GM21576 (cell line): ENCODE measurements around the gene AKT3.

ENCODE experiments used
- ATAC-seq: cut with Tn5 transposase; IDR thresholded peaks from one replicate; pipeline ENCODE4 v1.9.1; 2021; ENCODE audit warnings: mild to moderate bottlenecking, moderate library complexity; ENCODE audit not compliant: unreplicated experiment

The AKT3 gene

DNA sequence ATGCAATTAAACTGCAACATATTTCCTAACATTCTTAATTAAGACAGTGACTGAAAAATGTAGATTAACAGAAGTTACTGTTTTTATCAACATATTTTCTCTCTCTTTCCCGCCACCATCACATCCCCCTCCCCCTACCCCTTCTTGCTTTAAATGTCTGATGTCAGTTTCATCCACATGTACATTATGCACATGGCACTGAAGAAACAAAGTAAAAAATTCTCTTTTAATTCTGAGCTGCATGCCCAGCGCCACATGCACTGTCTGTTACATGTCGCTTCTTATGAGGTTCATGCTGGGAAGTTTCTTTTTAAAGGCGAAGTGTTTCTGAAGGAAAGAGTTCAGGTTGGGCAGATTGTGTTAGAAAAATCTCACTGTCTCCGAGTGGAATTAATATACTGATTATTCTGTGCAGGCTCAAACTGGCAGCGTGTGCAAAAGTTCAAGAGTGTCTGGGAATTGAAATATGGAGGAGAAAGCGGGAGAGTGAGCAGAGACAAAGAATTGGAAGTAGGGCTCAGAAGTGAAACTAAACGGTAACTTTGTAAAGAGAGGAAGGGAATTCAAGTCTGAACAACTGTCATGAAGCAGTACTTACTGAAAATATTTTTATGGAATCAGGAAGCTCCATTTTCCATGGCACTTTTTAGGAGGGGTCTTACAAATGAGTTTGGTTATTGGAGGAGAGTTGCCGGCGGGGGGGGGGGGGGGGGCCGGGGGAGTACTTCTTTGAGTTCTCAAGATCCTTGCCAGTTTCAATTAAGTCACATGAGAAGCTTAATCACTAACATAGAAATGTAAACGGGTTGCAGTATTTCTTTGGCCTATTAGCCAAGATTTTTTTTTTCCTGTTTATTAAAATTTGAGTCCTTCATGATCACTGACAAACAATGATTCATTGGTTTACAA, 376.6 kb downstream of the AKT3 start:
- no peak for ATAC-seq

DNA sequence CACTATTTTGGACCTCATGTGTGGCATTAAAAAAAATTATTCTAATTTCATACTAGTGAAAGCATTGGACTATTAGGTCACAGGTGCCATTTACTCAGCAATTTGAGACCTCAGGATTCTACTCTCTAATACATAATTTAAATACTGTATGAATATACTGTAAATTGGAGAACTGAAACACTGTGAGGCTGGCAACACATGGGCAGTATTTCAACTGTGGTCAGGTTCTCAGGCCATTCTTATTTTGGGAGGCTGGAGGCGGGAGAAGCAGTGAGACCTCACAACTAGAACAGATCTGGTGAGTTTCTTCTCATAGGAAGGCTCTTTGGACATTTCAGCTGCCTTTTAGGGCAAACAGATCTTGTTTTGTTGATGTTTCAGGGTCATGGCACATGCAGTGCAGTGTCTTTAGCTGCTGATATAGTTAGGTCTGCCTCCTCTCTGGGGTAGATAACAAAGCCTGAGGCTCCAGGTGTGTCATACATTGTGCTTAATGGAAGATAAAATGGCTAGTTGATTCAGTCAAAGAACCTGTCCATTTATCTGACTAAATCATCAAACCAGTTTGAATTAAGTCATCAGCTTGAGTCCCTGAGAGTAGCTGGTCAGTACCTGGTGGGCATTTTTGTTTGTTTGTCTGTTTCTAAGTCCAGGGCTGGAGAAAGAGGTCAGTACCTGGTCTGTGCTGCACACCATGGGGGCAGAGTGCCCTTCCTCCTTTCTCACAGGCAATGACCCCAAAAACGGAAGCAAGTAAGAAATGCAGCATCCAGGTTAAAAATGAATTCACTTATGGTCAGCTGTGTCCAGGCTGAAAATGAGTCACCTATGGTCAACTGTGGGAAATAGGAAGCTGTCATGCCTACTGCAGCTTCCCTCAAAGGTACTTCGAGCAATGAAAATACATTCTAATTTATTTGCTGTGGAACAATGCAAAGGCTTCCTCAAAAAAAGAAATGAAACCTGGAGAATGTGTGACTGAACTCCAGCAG, 378.0 kb downstream of the AKT3 start:
- peak; percentile 88 for ATAC-seq

DNA sequence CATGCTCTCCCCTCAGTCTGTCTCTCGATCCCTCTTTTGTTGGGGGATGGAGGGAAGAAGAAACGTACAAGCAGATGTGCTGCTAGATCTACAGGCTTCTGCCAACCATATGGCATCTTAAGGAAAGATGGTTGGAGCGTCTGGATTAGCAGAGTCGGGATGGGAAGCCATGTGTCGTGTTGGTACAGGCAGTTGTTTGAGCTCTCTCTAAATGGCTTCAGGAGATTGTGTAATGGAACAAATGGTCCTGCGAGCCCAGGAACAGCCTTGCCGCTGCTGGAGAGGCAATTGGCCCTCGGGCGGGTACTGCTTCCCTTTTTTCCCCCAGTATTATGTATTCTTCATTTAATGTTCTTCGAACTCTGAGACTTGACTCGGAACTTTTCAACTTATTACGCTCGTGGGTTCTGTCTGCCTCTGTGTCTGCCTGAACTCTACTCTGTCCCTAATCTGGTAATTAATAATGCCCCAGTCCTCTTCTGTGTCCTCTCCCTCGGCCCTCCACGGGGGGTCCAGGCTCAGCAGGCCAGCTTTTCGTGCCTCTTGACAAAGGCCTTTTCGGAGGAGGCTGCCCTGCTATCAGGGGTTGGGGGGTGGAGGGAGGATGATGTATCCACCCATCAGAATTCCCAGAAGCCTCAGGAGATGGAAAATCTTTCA, 378.9 kb downstream of the AKT3 start:
- ATAC-seq: no peak

DNA sequence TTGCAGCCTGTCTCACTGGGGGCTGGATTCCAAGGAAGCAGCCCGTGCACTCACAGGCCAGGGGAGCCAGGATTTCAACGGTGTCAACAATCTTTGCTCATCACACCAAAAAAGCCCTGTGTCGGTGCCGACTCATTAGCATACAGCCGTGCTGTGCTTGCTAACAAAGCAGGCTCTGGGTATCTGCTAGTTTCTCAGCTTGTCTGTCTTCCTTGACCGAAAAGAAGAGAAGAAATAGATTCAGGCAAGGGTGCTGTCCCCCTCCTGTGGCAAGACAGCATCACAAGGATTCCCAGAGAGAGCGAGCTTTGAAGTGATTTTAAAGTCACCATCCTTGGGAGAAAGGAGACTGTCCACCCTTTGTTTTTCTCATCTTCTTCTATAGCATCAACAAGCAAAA, 379.5 kb downstream of the AKT3 start:
- ATAC-seq: no peak

DNA sequence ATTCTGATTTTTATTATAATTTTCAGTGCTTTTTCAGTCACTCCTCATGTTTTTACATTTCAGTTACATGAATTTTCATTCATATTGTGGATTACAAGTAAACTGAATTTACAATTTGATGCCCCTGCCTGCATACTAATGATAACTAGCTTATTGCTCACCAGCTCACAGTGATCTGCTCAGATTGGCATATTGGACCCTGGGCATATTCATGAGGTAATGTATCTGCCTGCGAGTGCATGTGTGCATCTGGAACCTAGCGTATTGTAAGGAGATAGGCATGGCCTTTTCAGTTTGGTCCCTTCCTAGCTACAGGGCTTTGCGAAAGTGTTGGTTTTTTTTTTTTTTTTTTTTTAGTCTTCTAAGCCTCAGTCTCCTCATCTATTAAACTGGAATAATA, 380.5 kb downstream of the AKT3 start:
- ATAC-seq: no peak

DNA sequence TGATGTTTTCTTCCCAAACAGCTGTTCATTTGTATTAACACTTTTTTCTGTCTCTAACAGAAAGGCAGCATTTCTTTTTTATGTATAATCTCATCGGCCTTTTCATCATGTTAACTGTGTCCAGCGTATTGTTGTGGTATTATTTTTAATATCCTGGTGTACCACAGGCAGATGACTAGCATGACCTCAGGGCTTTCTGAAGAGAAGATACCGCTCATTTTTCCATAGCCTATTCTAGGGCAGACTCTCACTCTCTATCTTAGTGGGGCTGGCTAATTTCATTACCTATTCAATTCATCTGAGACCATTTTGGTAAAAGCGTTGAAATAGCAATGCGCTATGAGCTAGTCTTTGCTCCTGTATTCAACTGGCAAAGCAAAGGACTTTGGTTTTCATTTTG, 384.3 kb downstream of the AKT3 start:
- ATAC-seq: no peak

DNA sequence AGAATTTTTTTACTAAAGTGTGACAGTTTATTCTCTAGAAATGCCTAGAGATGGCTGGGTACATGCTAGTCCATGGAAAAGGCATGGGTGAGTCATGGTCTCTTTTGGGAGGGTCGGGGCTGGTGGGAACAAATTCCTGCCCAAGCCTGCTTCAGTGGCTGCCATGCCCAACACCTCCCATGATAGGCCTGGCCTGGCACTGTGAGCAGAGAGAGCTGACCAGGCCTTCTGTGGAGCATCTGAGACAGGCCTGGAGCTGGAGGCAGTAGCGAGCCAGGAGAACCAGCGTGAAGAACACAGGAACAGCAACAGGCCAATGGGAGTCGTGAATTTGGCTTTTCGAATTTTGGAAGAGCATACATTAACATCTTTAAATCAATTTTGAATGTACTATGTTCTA, 385.0 kb downstream of the AKT3 start:
- ATAC-seq: no peak

DNA sequence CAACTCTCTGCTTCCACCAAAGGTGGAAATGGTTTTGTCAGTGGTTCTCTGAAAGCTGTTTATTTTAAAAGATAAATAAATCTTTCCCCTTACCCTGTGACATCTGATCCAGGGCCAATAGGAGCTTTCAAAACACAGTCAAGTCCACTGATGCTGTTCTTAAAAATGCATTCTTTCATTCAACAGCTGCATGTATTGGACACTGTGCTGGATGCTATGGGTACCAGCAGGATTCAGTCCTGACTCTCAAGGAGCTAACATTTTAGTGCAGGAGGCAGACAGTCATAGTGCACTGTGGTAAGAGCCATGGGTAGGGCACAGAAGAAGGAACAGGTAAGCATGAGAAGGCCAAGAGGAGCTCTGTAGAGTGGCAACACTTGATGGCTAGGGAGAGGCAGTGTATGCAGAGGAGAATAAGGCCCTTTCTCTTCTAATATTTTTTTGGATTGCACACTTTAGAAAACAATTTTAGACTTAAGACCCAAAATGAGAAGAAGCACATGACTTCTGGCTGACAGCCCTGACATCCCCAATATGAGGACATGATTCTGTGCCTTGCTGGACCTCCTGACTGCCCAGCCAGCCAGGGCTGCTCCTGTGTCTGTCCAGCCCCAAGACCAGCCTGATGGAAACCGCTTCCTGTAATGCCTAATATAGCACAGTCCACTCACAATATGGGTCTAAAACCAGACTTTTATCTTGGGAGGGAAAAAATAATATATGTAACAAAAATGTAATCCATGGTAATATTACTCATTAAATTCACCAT, 386.9 kb downstream of the AKT3 start:
- ATAC-seq: no peak

DNA sequence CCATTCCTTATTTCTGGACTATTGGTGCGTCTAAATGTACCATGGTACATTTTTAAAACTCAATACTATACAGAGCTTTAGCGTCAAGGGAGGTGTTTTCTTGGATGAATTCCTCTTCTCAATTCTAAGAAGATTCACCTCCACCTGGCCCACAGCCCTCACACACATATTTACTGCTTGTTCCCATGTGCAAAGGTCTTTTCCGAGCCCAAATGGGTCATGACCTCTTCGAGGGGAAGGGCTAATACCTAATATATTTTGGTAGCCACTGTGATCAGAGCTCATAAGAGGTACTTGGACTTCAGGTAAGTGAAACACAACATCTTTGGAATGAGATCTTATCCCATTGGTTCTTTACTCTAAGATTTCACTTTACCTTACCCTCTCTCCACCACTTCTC, 388.3 kb downstream of the AKT3 start:
- no peak for ATAC-seq

DNA sequence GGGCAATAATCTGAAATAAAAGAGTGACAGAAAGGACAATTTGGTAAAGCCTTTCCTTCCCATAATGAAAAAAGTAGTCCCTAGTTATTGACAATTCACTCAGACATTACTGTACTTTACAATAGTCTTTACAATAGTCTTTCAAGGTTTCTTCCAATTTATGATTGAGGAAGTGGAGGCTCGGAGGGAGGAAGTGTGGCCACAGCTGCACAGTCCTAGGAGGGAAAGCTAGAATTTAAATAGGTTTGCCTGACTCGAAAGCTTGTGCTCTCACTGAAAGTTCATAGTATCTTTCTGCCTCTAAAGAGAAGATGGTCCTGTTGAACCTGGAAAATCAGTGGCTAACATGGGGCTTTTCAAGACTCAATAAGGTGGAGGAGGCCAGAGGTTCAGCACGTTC, 391.0 kb downstream of the AKT3 start:
- no peak for ATAC-seq

DNA sequence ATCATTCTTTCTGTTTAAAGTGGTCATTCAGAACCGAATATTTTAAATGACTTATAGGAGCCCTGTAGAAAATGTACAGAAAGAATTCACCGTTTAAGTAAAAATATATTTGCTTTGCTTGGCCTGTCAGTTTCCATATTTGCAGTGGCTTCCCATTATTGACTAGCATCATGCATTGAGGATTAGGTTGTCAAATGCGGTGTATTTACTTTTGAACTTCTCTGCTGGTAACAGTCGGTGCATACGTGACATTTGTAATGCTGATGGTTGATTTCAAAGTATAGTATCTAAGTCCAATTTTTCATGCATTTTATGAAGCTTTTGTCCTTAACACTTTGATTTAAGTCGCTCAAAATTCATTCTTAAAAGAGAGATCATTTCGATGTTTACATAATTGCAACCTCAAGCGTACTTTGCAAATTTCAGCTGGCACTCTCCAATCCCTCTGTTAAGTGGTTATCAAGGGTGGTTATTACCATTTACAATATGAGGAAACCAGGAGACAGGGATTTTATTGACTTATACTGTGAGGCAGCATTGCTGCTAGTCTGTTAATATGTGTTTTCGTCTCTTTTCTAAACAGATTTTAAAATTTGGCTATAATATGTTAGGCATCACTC, 392.6 kb downstream of the AKT3 start:
- no peak for ATAC-seq

DNA sequence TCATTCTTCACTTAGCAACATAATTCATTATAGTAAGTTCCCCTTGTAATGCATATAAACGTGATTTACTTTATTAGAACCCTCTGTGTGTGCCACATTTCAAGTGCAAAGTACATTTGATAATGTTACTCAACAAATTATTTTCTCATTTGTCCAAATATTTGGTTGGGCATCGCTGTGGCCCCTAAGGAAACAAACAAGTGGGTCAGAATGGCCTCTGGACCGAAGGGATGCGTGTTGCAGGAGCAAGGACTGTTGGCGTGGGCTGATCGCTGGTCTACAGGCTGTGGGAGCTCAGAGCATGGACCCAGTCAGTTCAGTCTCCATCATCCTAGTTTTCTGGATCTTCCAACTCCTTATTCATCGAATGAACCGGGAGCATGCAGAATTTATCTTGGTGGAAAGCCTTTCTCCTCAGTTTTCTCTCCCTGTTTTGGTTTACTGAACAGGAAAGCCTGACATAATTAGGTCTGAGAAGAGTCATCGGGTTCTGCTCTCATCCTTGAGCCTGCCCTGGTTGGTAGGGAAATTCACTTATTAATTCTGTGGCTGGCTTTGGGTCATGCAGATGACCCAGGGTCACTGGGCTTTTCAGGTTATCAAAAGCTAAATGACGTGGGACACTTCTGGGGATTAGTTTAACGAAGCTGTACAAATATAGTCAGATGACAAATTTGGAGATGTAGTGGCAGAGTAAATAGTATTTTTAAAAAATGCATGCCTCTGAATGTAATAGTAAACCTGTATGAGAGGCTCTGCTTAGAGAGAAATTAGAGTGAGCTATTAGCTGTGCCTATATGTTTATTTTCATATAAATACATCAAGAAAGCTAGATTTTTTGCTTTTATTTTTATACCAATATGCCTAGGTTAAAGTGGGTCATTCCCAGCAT, 394.0 kb downstream of the AKT3 start:
- ATAC-seq: no peak

DNA sequence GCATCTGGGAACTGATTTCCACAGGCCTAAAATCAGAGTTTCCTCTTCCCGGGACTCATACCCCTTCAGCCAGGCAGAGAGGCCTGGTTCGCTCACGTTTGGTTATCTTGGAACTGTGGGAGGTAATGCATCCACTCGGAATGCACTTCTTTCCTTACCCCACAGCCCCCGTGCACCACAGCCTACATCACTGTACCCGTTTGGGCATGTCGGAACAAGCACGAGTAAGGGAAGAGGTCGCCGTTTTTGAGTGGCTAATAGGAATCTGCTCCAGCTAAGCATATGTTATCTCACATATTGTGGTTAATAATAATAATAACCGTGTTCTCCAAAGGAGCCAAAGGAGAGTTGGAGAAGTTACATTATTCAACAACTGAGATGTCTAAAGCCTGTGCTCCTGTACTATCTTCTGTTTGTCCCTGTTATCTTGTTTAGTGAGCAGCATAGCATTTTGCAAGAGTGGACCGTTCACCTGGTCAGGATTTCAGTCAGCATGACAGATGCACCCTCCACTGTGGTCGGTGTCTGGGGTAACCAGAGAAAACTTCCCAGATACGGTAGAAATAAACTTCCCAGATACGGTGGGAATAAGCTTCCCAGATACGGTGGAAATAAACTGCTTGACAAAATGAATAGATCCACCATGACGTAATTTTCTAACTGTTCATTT, 395.6 kb downstream of the AKT3 start:
- ATAC-seq: no peak

DNA sequence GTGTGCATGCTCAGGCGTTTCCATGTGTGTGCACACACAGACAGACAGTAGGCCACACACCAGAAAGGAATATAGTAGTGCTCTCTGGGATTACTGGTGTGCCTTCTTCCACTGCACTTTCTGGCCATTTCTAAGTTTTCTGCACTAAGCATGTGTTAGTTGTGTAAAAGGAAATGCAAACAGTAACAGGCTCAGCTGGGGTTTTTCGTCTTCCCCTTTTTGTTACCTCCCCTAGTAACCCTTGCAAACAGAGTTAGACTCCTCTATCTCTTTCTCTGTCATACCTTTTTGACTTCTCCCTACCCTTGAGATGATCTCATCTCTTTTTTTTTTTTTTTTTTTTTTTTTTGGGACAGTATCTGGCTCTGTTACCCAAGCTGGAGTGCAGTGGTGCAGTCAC, 398.0 kb downstream of the AKT3 start:
- no peak for ATAC-seq

DNA sequence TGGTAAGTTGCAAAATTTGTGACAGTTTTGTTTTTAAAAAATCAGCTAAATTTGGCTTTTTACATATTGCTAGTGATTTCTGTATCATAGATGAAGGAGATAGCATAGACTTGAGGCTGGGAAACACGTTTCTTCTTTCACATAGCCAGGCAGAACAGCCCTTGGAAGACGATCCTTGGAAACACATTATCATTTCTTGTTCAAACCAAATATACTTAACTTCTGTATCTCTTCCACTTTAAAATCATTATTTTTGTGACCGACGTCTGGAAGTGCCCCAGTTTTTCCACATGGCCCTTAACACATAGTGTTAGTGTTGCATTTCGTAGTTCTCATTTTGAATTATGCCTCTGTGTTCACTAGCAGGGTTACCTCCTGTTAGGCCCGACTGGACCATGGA, 400.7 kb downstream of the AKT3 start:
- no peak for ATAC-seq

DNA sequence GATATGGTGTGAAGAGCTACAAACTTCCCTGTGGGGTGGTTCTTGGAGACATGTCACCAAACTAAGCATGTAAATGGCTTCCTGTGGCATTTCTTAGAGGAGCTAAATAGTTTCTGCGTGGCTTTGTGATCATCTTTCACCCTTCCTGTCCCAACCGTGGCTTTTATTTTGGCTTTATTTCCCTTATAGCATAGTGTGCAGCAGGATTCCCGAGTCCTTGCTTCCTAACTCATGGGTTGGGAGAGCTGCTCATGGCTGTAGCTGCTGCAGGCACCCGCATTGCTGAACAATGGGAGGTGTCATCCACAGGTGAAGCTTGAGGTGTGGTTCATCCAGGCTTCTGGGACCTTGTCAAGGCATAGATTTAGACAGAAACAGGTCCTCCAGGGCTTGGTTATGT, 402.2 kb downstream of the AKT3 start:
- ATAC-seq: no peak

DNA sequence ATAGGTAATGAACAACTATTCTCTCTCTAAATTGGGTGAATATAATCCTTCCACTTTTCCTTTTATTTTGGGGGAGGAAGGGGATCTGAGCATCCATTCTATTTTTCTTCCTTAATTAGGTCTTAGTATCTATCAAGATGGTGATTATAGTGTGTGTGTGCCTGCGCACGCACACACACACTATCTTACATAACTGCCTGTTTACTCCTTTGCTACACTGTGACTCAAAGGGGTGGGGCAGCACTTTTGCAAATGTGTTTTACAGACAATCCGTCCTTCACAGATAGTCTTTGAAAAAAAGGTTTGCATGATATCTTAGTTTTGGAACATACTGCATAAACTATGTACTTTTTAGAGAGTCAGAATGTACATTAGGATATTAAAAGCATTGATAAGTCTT, 402.7 kb downstream of the AKT3 start:
- no peak for ATAC-seq

DNA sequence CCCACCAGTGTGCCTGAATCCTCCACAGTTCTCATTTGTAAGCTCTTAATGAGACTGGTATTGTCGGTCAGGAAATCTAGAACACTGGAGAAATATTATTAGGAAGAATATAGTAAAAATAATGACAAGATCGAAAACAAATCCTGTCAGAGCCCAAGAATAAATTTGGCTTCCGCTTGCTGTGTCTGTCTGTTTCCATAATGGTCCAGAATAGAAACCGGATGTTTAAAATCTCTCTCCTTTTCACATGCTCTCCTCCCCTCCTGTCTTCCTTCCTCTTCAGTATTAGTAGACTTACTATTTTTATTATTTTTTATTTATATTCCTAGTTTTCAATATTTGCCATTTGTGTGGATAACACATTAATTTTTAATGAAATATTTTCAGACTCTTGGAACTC, 406.5 kb downstream of the AKT3 start:
- no peak for ATAC-seq

DNA sequence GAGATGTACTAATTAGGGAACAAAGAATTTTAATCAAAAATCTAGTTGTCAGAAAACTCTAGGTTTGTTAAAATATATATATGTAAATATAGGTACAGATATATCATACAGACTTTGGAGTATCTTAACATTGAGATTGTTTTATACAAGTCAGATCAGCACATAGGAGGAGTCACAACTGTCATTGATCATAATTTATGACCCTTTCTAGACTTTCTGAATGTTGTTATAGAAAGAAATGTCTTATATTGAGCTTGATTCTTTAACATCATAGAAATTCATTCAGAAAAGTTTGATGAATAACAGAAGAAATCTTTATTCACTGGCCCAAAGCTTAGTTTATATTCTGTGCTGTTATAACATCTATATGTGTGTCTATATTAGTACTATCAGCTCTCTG, 408.4 kb downstream of the AKT3 start:
- no peak for ATAC-seq
